Chondrocyte (in vitro differentiated cells): ENCODE data around the gene PRKAG2. TPM values are rescaled to one million over a fixed set of nuclear protein-coding genes. Genes with fewer than 3 reads are reported as not detected.

ENCODE experiments used
- DNase-seq: peaks from one replicate; pipeline ENCODE4 v3.0.0; 2021; ENCODE audit warnings: mixed read lengths, low spot score
- H3K27ac Mint-ChIP-seq: one replicate; pipeline ENCODE4 v1.8.0; 2021; ENCODE audit warnings: mild to moderate bottlenecking, moderate library complexity, mixed read lengths; ENCODE audit not compliant: unreplicated experiment
- H3K27me3 Mint-ChIP-seq: 2 replicates; pipeline ENCODE4 v1.8.0; 2021; ENCODE audit warnings: low read depth, mixed read lengths
- H3K36me3 Mint-ChIP-seq: 2 replicates; pipeline ENCODE4 v1.8.0; 2021; ENCODE audit warnings: low read depth, mixed read lengths
- H3K4me1 Mint-ChIP-seq: 2 replicates; pipeline ENCODE4 v1.8.0; 2021; ENCODE audit warnings: low read depth, mild to moderate bottlenecking, mixed read lengths
- H3K4me3 Mint-ChIP-seq: one replicate; pipeline ENCODE4 v1.8.0; 2021; ENCODE audit warnings: mild to moderate bottlenecking, moderate library complexity, mixed read lengths; ENCODE audit not compliant: unreplicated experiment
- H3K9me3 Mint-ChIP-seq: 2 replicates; pipeline ENCODE4 v1.8.0; 2021; ENCODE audit warnings: low read depth, mixed read lengths
- CTCF ChIP-seq: fragments of 200-600 bp; sonication (generic); IDR thresholded peaks from 2 replicates; pipeline ENCODE4 v1.5.0; 2021; ENCODE audit warnings: antibody characterized with exemption, mild to moderate bottlenecking, moderate library complexity
- total RNA-seq: library from RNA; stranded (reverse); gene quantifications from 3 replicates; pipeline ENCODE4 v1.2.1, GENCODE V29; 2021

The PRKAG2 gene
- total RNA-seq, 1 donor from 2014 or later = 35.4 TPM

DNA sequence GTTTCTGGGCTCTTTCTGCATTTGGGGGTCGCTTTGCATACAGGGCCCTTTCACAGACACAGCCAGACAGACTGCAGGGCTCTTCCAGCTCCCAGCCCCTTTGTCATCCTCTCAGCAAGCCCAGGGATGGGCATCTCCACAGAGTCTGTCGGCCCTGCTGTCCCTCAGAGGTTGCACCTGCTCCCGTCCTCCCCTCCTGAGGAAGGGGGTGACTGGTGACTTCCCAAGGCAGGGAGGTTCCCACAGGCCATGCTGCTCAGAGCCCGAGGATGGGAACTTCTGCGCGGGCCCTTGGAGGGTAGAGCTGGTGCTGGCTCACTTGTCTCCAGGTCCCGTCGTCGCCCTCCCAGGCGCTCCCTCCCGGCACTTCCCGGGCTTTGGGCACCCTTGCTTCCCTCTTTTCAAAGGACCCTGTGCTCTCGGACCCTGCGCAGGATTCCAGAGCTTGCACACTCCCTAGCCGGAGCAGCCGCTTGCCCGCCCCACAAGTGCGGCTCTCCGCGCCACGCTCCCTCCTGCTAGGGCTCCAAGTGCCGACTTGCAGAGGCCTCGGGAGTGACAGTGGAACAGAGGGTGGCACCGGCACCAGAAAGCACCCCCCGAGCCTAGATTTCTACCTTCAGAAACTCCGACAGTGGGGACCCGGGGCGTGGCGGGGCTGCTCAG lies 152.5 kb downstream of the PRKAG2 start:
- peaks cover 37% of the 10 kb centered on the region for H3K4me1 Mint-ChIP-seq
- no peak for TF ChIP-seq CTCF
- H3K9me3 Mint-ChIP-seq = no peaks in the 10 kb centered on the region
- H3K36me3 Mint-ChIP-seq = no peaks in the 10 kb centered on the region
- H3K27ac Mint-ChIP-seq = no peak overlapping the region
- peaks cover 4% of the 10 kb centered on the region for H3K27me3 Mint-ChIP-seq
- DNase-seq = no peak
- H3K4me3 Mint-ChIP-seq = no peak overlapping the region

DNA sequence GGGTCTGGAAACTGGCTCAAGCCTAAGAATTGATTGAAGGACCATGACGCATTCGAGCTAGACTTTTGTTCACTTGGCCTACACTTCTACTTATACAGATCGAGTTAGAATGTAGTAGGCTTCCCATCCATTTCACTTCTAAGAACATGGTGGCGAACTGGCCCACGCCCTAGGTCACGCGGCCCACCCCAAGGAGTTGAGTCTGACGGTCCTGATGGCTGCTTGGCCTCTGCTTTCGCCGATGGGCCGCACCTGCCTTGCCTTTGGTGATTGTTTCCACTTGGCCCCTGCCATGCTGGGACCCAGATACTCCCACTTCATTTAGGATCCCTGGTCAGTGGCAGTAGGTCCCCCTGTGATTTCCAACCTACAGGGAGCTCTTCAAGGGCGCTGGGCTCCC lies 153.6 kb downstream of the PRKAG2 start:
- H3K4me3 Mint-ChIP-seq = no peak overlapping the region
- no peak for TF ChIP-seq CTCF
- H3K9me3 Mint-ChIP-seq = no peaks in the 10 kb centered on the region
- H3K4me1 Mint-ChIP-seq = peaks cover 33% of the 10 kb centered on the region
- H3K27me3 Mint-ChIP-seq = peaks cover 5% of the 10 kb centered on the region
- no peak for DNase-seq
- H3K36me3 Mint-ChIP-seq = no peaks in the 10 kb centered on the region
- H3K27ac Mint-ChIP-seq = no peak overlapping the region

GRCh38 chr7:151722533-151722932 lies 154.4 kb downstream of the PRKAG2 start:
- H3K27ac Mint-ChIP-seq = no peak overlapping the region
- H3K4me3 Mint-ChIP-seq = no peak overlapping the region
- H3K36me3 Mint-ChIP-seq = no peaks in the 10 kb centered on the region
- DNase-seq = no peak
- no peak for TF ChIP-seq CTCF
- H3K9me3 Mint-ChIP-seq = no peaks in the 10 kb centered on the region
- H3K27me3 Mint-ChIP-seq = peaks cover 5% of the 10 kb centered on the region
- peaks cover 25% of the 10 kb centered on the region for H3K4me1 Mint-ChIP-seq

DNA sequence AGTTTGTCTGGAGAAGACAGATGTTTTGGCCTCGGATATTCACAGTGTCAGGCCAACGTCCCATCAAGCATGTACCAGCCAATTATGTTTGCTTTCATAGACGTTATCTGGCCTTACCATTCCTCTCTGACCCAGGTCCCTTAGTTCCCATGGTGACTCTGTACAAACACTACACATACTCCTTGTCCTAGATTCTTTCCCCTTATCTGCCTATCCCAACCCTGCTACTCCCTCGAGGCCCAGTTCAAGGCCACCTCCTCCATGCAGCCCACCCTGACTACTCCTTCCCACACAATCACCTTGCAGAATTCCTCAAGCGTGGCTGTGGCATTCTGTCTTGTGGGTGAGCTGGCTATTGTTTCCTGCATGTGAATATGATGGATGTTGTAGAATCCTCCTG lies 155.2 kb downstream of the PRKAG2 start:
- Mint-ChIP-seq H3K36me3 (no peaks in the 10 kb centered on the region), H3K4me1 (peaks cover 18% of the 10 kb centered on the region), H3K9me3 (no peaks in the 10 kb centered on the region), H3K27me3 (peaks cover 5% of the 10 kb centered on the region), H3K27ac (no peak overlapping the region), H3K4me3 (no peak overlapping the region)
- DNase-seq = no peak
- TF ChIP-seq CTCF = no peak

DNA sequence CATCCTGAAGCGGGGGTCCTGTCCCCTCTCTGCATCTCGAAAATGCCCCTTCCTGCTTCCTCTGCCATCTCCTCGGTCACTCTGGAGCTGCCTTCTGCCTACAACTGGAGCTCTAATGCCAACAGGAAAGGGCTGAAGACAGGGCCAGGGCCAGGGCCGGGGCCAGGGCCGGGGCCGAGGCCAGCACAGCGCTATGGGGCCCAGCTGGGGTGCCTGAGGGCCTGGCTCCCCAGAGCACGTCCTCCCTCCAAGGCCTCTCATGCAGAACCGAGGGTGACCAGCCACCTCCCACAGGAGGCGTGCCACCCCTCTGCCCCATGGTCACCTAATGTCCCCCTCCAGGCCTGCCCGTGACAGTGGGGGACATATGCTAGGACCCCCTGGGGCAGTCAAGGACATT lies 155.7 kb downstream of the PRKAG2 start:
- Mint-ChIP-seq H3K27ac (no peak overlapping the region), H3K27me3 (peaks cover 5% of the 10 kb centered on the region), H3K4me1 (peaks cover 14% of the 10 kb centered on the region), H3K9me3 (no peaks in the 10 kb centered on the region), H3K36me3 (no peaks in the 10 kb centered on the region), H3K4me3 (no peak overlapping the region)
- DNase-seq = no peak
- no peak for TF ChIP-seq CTCF
